ENCODE data around the gene ITSN2. TPM values are rescaled to one million over a fixed set of nuclear protein-coding genes. Genes with fewer than 3 reads are reported as not detected.

ITSN2 gene
- total RNA-seq, 1 donor from 2014 or later = 28.6 TPM

GRCh38 chr2:24328010-24328409 lies 32.3 kb downstream of the ITSN2 start:
- DNase-seq (ENCODE audit: low spot score) = no peak
- Mint-ChIP-seq H3K4me1 (ENCODE audit: low read depth) (peaks cover 6% of the 10 kb centered on the region), H3K4me3 (ENCODE audit: unreplicated experiment) (no peak overlapping the region), H3K27me3 (ENCODE audit: low read depth) (no peaks in the 10 kb centered on the region), H3K27ac (ENCODE audit: unreplicated experiment) (no peak overlapping the region), H3K9me3 (ENCODE audit: low read depth) (no peaks in the 10 kb centered on the region), H3K36me3 (ENCODE audit: low read depth) (no peaks in the 10 kb centered on the region)
- TF ChIP-seq, protein P1, sequence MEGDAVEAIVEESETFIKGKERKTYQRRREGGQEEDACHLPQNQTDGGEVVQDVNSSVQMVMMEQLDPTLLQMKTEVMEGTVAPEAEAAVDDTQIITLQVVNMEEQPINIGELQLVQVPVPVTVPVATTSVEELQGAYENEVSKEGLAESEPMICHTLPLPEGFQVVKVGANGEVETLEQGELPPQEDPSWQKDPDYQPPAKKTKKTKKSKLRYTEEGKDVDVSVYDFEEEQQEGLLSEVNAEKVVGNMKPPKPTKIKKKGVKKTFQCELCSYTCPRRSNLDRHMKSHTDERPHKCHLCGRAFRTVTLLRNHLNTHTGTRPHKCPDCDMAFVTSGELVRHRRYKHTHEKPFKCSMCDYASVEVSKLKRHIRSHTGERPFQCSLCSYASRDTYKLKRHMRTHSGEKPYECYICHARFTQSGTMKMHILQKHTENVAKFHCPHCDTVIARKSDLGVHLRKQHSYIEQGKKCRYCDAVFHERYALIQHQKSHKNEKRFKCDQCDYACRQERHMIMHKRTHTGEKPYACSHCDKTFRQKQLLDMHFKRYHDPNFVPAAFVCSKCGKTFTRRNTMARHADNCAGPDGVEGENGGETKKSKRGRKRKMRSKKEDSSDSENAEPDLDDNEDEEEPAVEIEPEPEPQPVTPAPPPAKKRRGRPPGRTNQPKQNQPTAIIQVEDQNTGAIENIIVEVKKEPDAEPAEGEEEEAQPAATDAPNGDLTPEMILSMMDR (IDR thresholded peaks at IDR 0.05) = no peak

DNA sequence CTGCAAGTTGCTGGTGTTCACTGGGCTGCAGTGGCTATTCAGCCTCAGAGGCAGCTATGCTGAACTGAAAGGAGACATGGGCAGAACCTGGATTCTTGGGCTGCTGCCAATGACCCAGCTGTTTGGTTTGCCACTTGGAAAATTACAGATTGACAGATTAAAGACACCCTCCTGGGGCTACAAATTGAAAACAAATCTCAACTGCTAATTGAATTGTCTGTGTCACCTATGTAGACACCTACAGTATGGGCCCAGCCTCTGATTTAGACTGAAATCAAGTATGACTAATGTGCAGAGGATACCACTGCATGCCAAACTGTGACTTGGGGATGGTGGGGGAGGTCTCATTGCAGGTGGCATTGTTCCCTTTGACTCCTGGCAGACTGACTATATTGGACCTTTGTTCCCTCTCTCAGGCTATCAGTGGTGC lies 42.8 kb downstream of the ITSN2 start:
- peaks cover 4% of the 10 kb centered on the region for H3K9me3 Mint-ChIP-seq (ENCODE audit: low read depth)
- no peak for DNase-seq (ENCODE audit: low spot score)
- H3K27me3 Mint-ChIP-seq (ENCODE audit: low read depth) = no peaks in the 10 kb centered on the region
- TF ChIP-seq, protein P1 (IDR thresholded peaks at IDR 0.05) = no peak
- H3K27ac Mint-ChIP-seq (ENCODE audit: unreplicated experiment) = no peak overlapping the region
- no peaks in the 10 kb centered on the region for H3K36me3 Mint-ChIP-seq (ENCODE audit: low read depth)
- H3K4me3 Mint-ChIP-seq (ENCODE audit: unreplicated experiment) = no peak overlapping the region
- H3K4me1 Mint-ChIP-seq (ENCODE audit: low read depth) = peaks cover 11% of the 10 kb centered on the region

GRCh38 chr2:24315669-24316068 lies 44.7 kb downstream of the ITSN2 start:
- Mint-ChIP-seq H3K4me3 (ENCODE audit: unreplicated experiment) (no peak overlapping the region), H3K9me3 (ENCODE audit: low read depth) (peaks cover 4% of the 10 kb centered on the region), H3K36me3 (ENCODE audit: low read depth) (peaks cover 1% of the 10 kb centered on the region), H3K27me3 (ENCODE audit: low read depth) (no peaks in the 10 kb centered on the region), H3K27ac (ENCODE audit: unreplicated experiment) (no peak overlapping the region), H3K4me1 (ENCODE audit: low read depth) (peaks cover 14% of the 10 kb centered on the region)
- DNase-seq (ENCODE audit: low spot score) = no peak
- TF ChIP-seq, protein P1 (IDR thresholded peaks at IDR 0.05) = no peak

- Mint-ChIP-seq H3K4me1 (ENCODE audit: low read depth) (peaks cover 19% of the 10 kb centered on the region), H3K9me3 (ENCODE audit: low read depth) (no peaks in the 10 kb centered on the region), H3K4me3 (ENCODE audit: unreplicated experiment) (no peak overlapping the region), H3K27ac (ENCODE audit: unreplicated experiment) (no peak overlapping the region), H3K27me3 (ENCODE audit: low read depth) (no peaks in the 10 kb centered on the region), H3K36me3 (ENCODE audit: low read depth) (peaks cover 9% of the 10 kb centered on the region)
- no peak for DNase-seq (ENCODE audit: low spot score)
- TF ChIP-seq, protein P1 (IDR thresholded peaks at IDR 0.05) = no peak
These were observed 46.3 kb downstream of the ITSN2 start for GRCh38 chr2:24313744-24314632.

GRCh38 chr2:24307961-24308360 lies 52.4 kb downstream of the ITSN2 start:
- TF ChIP-seq, protein P1 (IDR thresholded peaks at IDR 0.05) = no peak
- H3K4me1 Mint-ChIP-seq (ENCODE audit: low read depth) = peaks cover 8% of the 10 kb centered on the region
- no peak for DNase-seq (ENCODE audit: low spot score)
- H3K36me3 Mint-ChIP-seq (ENCODE audit: low read depth) = peaks cover 20% of the 10 kb centered on the region
- no peaks in the 10 kb centered on the region for H3K9me3 Mint-ChIP-seq (ENCODE audit: low read depth)
- no peak overlapping the region for H3K4me3 Mint-ChIP-seq (ENCODE audit: unreplicated experiment)
- no peak overlapping the region for H3K27ac Mint-ChIP-seq (ENCODE audit: unreplicated experiment)
- no peaks in the 10 kb centered on the region for H3K27me3 Mint-ChIP-seq (ENCODE audit: low read depth)

Data from chondrocyte (in vitro differentiated cells).